Measurements from ENCODE around the gene CHRNA9.

The CHRNA9 gene

GRCh38 chr4:40333921-40334352 is 1.2 kb upstream of the CHRNA9 start:
- no peak for TF ChIP-seq MAX (IDR thresholded peaks at IDR 0.05; ENCODE audit: low read depth, low read length)
- no peak for TF ChIP-seq MYC (IDR thresholded peaks at IDR 0.05; ENCODE audit: low read depth, low read length)
- TF ChIP-seq POLR2A (IDR thresholded peaks at IDR 0.05; ENCODE audit: extremely low read depth, insufficient read length): no peak
- no peak for TF ChIP-seq CTCF (IDR thresholded peaks at IDR 0.05; ENCODE audit: low read depth, low read length)
- H3K4me3 ChIP-seq (ENCODE audit: low read depth, low read length): no peak overlapping the region
- DNase-seq (ENCODE audit: low read depth): no peak

- no peak overlapping the region for H3K4me3 ChIP-seq (ENCODE audit: low read depth, low read length)
- TF ChIP-seq CTCF (IDR thresholded peaks at IDR 0.05; ENCODE audit: low read depth, low read length): no peak
- TF ChIP-seq POLR2A (IDR thresholded peaks at IDR 0.05; ENCODE audit: extremely low read depth, insufficient read length): no peak
- TF ChIP-seq MYC (IDR thresholded peaks at IDR 0.05; ENCODE audit: low read depth, low read length): no peak
- no peak for TF ChIP-seq MAX (IDR thresholded peaks at IDR 0.05; ENCODE audit: low read depth, low read length)
- no peak for DNase-seq (ENCODE audit: low read depth)
Measured at GRCh38 chr4:40335525-40335894, 377 bp downstream of the CHRNA9 start.

- H3K4me3 ChIP-seq (ENCODE audit: low read depth, low read length): no peak overlapping the region
- no peak for DNase-seq (ENCODE audit: low read depth)
- no peak for TF ChIP-seq CTCF (IDR thresholded peaks at IDR 0.05; ENCODE audit: low read depth, low read length)
Measured at GRCh38 chr4:40337051-40337450, 1.9 kb downstream of the CHRNA9 start.

- no peak for TF ChIP-seq POLR2A (IDR thresholded peaks at IDR 0.05; ENCODE audit: extremely low read depth, insufficient read length)
- no peak for TF ChIP-seq MYC (IDR thresholded peaks at IDR 0.05; ENCODE audit: low read depth, low read length)
- TF ChIP-seq CTCF (IDR thresholded peaks at IDR 0.05; ENCODE audit: low read depth, low read length): no peak
- no peak for TF ChIP-seq MAX (IDR thresholded peaks at IDR 0.05; ENCODE audit: low read depth, low read length)
- no peak overlapping the region for H3K4me3 ChIP-seq (ENCODE audit: low read depth, low read length)
- no peak for DNase-seq (ENCODE audit: low read depth)
Measured at GRCh38 chr4:40337523-40337922, 2.4 kb downstream of the CHRNA9 start.

- H3K4me3 ChIP-seq (ENCODE audit: low read depth, low read length): no peak overlapping the region
- DNase-seq (ENCODE audit: low read depth): peak; percentile 22
- no peak for TF ChIP-seq MYC (IDR thresholded peaks at IDR 0.05; ENCODE audit: low read depth, low read length)
Measured at GRCh38 chr4:40340030-40340429, 4.9 kb downstream of the CHRNA9 start.

GRCh38 chr4:40347472-40347871 is 12.3 kb downstream of the CHRNA9 start:
- no peak for TF ChIP-seq MAX (IDR thresholded peaks at IDR 0.05; ENCODE audit: low read depth, low read length)
- TF ChIP-seq MYC (IDR thresholded peaks at IDR 0.05; ENCODE audit: low read depth, low read length): no peak
- no peak for TF ChIP-seq CTCF (IDR thresholded peaks at IDR 0.05; ENCODE audit: low read depth, low read length)
- no peak for TF ChIP-seq POLR2A (IDR thresholded peaks at IDR 0.05; ENCODE audit: extremely low read depth, insufficient read length)
- no peak for DNase-seq (ENCODE audit: low read depth)
- H3K4me3 ChIP-seq (ENCODE audit: low read depth, low read length): no peak overlapping the region

Data from NB4 (cell line).